Measurements from ENCODE around the gene FFAR3.
"Not testable (repeated sequence)": the region's sequence is repeated elsewhere in the genome, so short reads cannot be mapped to it uniquely, and the experiment has no call there.

Gene FFAR3

DNA sequence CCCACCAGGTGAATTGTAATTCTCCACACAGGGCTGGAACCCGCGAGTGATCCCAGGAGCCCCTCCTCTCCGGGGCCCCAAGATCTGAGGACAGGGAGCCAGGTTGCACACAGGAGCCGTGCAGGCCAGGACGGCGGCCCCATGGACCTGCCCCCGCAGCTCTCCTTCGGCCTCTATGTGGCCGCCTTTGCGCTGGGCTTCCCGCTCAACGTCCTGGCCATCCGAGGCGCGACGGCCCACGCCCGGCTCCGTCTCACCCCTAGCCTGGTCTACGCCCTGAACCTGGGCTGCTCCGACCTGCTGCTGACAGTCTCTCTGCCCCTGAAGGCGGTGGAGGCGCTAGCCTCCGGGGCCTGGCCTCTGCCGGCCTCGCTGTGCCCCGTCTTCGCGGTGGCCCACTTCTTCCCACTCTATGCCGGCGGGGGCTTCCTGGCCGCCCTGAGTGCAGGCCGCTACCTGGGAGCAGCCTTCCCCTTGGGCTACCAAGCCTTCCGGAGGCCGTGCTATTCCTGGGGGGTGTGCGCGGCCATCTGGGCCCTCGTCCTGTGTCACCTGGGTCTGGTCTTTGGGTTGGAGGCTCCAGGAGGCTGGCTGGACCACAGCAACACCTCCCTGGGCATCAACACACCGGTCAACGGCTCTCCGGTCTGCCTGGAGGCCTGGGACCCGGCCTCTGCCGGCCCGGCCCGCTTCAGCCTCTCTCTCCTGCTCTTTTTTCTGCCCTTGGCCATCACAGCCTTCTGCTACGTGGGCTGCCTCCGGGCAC lies 6.7 kb upstream of the FFAR3 start:
- DNase-seq = no peak

DNA sequence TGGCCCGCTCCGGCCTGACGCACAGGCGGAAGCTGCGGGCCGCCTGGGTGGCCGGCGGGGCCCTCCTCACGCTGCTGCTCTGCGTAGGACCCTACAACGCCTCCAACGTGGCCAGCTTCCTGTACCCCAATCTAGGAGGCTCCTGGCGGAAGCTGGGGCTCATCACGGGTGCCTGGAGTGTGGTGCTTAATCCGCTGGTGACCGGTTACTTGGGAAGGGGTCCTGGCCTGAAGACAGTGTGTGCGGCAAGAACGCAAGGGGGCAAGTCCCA lies 6.1 kb upstream of the FFAR3 start:
- no peak for DNase-seq

DNA sequence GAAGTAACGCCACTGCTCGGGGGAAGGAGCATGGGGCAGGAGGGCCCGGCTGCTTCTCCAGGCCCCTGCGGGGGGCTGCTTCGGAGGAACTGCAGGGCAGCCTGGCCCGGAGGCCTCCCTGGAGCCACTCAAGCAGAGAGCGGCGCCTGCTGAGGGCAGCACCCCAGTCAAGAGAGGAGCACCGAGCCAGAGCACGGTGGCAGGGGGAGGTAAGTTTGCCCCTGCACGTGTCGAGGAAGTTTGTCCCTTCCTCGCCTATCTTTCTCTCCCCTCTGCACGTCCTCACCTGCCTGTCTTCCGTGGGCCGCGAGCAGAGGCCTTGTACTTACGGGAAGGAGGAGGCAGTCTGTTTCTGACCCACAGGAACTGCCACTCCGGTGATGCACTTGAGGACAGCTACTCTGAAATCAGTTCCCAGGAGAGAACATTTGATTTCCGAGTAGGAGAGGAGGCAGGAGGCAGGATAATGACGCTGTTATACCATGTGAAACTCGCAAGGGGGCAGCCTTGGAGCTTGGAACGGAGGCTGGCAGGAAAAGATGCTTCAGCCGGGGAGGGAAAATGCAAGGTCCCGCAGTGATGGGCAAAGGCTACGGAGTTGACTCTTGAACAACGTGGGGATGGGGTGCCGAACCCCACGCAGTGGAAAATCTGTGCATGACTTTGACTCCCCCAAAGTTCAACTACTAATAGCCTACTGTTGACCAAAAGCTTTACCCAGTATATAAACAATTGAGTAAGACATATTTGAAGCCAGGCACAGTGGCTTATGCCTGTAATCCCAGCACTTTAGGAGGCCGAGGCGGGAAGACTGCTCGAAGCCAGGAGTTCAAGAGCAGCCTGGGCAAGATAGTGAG lies 5.6 kb upstream of the FFAR3 start:
- peak; percentile 49 for DNase-seq

DNA sequence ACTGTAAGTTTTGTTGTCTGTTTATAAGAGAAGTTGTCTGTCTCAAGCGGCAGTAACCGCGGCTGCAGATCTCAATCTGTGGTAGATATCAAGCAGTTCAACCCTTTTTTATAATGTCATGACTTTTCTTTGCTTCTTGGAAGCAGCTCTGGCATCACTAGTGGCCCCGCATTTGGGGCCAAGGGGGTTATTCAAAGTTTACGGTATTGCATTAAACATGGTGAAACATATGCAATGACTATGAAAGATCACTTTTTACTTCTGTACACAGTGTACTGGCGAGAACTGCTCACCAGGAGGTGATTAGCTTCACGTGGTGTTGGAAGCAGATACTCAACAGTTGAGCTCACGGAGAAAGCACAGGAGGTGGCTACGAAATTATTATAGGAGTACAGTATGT lies 4.6 kb upstream of the FFAR3 start:
- no peak for DNase-seq

DNA sequence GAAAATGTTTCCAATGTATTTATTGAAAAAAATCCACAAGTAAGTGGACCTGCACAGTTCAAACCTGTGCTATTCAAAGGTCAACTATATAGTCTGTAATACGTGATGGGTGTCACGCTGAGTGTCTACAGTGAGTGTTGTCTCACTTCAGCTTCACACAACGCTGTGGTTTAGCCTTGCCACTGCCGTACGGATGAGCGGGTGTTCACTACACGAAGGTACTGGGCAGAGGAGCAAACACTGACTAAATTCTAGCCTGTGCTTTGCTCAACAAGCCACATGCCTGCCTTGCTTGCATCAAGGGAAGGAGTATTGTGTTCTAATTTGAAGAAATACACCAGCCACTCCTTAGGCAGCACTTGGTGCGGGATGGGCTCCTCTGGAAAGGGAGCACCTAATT lies 3.4 kb upstream of the FFAR3 start:
- no peak for DNase-seq

DNA sequence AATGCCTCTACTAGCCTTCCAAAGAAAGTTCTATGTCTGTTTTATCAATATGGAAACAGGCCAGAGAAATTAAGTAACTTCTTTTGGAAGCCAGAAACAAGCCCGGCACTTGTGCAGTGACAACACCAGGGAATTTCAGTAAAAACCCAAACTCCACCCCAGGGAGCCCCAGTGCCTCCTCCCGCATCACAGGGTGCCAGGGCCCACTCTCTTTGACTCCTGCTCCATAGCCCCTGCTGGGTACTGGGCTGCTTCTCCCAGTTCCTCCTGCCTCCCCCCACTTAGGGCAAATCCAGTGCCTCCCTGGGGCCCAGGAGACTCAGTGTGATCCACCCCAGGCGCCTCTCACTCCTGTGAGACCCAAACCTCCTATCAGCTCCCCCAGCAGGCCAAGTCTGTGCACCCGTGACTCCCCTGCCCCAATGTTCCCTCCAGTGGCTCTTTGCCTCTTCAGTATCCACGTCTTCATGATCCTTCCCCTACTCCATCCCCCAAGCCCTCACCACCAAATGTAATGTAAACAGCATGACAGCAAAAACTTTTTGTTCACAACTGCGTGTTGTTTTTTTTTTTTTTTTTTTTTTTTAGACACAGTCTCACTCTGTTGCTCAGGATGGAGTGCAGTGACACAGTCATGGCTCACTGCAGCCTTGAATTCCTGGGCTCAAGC lies 2.3 kb upstream of the FFAR3 start:
- no peak for DNase-seq

DNA sequence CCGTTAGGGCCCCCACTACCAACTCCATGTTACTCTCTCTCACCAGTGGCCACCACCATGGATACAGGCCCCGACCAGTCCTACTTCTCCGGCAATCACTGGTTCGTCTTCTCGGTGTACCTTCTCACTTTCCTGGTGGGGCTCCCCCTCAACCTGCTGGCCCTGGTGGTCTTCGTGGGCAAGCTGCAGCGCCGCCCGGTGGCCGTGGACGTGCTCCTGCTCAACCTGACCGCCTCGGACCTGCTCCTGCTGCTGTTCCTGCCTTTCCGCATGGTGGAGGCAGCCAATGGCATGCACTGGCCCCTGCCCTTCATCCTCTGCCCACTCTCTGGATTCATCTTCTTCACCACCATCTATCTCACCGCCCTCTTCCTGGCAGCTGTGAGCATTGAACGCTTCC lies 574 bp downstream of the FFAR3 start:
- DNase-seq = not testable (repeated sequence)

DNA sequence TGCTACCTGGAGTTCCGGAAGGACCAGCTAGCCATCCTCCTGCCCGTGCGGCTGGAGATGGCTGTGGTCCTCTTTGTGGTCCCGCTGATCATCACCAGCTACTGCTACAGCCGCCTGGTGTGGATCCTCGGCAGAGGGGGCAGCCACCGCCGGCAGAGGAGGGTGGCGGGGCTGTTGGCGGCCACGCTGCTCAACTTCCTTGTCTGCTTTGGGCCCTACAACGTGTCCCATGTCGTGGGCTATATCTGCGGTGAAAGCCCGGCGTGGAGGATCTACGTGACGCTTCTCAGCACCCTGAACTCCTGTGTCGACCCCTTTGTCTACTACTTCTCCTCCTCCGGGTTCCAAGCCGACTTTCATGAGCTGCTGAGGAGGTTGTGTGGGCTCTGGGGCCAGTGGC lies 1.1 kb downstream of the FFAR3 start:
- not testable (repeated sequence) for DNase-seq

DNA sequence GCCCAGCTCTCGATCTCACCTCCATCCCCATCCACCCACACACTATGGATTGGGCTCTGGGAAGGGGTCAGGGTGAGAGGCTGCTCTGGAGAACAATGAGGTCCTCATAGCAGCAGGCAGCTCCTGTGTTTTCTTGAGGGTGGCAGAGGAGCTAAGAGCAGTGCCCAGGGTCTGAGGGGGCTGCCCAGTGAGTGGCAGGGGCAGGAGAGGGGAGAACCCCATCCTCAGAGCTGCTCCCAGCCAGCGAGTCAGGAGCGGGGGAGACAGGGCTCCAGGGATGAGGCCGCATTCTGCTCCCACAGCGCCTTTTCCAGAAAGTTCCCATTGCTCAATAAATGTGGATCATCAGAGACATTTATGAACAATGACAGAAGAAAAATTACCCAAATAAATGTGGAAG lies 1.8 kb downstream of the FFAR3 start:
- DNase-seq = not testable (repeated sequence)

DNA sequence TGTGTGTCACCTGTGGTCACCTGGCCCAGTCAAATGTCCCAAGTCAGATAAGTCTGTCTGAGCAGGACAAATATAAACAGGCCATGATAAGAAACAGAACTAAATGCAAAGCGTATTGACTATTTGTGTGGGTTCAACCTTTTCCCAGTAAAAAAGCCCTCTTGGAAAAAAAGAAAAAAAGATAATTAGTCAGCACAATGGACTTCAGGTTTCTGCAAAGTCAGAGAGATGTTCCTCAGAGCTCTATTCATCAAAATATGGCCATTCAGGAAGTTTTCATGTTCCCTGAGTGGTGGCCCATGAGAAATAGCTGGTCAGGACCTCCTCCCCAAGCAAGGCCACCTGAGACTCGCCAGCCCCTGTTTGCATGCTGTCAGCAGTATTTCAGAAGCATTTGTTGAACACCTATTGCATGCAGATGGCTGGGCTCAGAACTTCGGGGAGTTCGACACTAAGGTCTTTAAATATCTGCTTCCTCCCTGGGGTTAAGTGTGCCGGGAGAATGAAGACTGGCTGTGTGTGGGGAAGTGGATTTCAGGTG lies 2.7 kb downstream of the FFAR3 start:
- no peak for DNase-seq

DNA sequence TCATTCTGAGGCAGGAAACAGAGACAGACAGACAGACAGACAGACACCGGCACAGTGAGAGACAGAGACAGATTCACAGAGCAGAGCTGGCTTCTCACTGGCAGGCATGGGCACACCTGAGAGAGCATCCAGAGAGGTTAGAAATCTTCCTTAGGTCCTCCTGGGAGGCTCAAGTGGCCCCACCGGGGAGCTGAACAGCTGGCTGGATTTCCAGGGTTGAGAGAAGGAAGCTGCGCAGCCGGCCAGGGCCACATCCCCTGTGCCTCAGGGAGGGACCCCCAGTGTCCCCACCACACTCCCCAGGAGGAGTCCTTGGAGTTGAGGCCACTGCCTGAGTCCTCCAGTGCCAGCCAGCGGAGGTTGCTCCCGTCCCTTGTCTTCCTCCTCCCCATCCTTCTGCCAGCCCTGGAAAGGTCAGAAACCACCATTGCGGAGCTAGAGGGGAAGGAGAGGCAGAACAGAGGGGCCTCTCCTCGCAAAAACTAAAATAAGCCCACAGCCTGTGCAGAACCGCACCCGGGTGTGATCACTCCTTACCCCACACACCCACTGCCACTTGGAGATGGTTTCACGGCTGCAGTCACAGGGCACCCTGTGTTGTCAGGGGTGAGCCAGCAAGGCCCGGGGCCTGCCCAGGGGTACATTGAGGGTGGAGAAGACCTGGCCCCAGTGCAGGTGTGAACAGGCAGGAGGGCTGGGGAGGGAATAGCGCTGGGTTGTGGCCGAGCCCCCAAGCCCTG lies 4.2 kb downstream of the FFAR3 start:
- no peak for DNase-seq

DNA sequence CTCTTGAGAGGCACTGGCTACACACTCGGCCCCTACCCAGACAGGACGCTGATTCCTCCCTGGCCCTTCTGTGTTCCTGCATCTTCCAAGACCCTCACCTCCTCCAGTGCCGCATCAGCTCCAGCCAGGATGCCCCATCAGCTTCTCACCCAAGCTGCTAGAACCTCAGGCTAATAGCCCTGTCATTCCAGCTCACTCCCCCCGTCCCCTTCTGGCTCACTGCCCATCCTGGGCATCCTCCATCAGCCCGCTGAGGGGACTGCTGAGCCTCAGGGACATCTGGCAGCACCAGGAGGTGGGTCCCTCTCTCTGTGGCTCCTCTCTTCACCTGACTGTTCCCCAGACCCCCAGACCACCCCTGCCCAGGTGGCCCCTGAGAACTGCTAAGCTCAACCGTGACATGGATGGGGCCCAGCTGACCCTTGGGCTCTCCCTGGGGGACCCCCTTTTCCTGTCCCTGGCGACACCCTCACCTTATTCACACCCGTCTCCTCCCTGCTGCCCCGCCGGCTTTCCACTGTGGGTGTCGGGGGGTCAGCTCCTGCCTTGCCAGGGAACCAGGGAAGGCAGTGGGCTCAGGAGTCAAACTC lies 4.8 kb downstream of the FFAR3 start:
- no peak for DNase-seq

DNA sequence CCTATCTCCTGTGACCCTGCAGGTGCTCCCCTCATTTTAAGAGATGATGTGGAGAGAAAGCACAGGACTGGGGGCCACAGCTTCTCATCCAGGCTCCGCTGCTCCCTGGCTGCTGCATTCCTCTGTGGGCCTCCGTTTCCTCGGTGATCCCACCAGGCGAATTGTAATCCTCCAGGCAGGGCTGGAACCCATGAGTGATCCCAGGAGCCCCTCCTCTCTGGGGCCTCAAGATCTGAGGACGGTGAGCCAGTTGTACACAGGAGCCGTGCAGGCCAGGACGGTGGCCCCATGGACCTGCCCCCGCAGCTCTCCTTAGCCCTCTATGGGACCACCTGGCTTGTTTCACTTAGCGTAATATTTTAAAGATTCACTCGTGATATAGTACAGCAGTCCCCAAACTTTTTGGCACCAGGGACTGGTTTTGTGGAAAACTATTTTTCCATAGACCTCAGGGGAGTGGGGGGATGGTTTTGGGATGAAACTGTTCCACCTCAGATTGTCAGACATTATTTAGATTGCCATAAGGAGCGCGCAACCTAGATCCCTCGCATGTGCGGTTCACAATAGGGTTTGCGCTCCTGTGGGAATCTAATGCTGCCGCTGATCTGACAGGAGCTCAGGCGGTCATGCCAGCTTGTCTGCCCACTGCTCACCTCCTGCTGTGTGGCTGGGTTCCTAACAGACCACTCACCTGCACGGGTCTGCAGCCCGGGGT lies 5.6 kb downstream of the FFAR3 start:
- no peak for DNase-seq

DNA sequence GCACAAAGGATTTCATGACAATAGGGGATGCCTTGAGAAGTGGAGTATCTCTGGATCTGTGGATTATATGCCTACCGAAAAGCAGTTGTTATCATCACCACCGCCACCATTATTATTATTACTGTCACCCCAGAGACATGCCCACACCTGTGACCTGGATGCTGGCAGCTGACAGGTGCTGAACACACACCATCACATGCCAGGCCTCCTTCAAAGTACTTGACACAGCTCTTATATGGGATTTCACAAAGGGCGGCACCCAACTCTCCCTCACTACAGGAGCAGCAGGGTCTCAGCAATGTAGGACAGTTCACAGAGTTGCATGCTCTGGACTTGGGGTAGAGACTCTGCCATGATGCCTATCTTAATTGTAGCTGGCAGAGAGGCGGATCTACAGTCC lies 7.0 kb downstream of the FFAR3 start:
- DNase-seq = no peak

DNA sequence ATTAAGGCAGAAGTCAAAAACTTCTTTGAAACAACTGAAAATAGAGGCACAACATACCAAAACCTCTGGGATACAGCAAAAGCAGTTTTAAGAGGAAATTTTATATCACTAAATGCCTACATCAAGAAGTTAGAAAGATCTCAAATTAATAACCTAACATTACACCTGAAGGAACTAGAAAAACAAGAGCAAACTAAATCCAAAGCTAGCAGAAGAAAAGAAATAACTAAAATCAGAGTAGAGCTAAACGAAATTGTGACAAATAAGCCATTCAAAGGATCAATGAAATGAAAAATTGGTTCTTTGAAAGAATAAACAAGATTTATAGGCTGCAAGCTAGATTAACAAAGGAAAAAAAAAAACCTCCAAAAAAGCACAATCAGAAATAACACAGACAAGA lies 10.1 kb downstream of the FFAR3 start:
- DNase-seq = no peak

DNA sequence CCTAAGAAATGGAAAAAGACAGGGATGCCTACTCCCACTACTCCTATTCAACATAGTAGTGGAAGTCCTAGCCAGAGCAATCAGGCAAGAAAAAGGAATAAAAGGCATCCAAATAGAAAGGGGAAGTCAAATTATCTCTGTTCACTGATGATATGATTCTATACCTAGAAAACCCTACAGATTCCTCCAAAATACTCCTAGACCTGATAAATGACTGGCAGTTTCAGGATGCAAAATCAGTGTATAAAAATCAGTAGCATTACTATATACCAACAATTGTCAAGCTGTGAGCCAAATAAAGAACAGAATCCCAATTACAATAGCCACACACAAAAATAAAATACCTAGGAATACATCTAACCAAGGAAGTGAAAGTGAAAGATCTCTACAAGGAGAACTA lies 11.3 kb downstream of the FFAR3 start:
- no peak for DNase-seq

DNA sequence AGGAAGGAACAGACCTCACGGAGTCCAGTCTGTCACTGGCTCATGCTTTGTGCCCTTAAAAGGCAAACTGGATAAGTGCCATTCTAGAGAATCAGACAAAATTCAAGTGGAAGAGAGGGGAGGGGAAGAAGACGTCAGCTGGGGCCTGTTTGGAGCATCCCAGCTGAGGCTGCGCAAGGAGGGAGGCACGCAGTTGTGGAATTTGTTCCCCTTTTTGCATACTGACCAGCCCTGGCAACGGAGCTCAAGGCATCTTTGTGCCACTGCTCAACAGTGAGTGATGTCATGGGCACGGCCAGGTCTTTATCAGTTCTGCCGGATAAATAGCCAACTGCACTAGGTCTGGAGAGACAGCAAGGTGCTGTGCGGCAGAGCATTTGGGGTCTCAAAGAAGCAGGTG lies 12.5 kb downstream of the FFAR3 start, which contains the start of gene GPR42:
Gene GPR42, plus strand, starts transcription at position 347 of the 400 bp plus-strand sequence. CDS start 292 bp downstream, outside the sequence.
- DNase-seq = no peak

DNA sequence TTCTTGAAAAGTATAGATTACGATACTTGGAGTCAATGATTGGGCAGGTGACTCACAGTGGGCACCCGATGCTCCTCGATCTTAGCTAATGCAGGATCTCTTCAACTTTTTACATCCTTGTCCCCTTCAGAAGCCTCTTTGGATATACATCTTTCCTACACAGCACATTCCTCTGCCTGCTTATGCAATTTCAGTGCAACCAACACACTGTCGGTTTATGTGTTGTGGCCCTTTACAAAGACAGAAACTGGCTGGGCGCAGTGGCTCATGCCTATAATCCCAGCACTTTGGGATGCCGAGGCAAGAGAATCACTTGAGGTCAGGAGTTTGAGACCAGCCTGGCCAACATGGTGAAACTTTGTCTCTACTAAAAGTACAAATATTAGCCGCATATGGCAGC lies 15.2 kb downstream of the FFAR3 start:
- no peak for DNase-seq

DNA sequence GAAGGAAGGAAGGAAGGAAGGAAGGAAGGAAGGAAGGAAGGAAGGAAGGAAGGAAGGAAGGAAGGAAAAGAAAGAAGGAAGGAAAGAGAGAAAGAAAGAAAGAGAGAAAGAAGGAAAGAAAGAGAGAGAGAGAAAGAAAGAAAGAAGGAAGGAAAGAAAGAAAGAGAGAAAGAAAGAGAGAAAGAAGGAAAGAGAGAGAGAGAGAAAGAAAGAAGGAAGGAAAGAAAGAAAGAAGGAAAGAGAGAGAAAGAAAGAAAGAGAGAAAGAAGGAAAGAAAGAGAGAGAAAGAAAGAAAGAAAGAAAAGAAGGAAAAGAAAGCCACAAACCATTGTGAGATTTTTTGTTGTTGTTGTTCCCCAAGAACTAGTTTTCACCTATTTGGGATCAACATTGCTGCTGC lies 15.8 kb downstream of the FFAR3 start:
- DNase-seq = not testable (repeated sequence)

DNA sequence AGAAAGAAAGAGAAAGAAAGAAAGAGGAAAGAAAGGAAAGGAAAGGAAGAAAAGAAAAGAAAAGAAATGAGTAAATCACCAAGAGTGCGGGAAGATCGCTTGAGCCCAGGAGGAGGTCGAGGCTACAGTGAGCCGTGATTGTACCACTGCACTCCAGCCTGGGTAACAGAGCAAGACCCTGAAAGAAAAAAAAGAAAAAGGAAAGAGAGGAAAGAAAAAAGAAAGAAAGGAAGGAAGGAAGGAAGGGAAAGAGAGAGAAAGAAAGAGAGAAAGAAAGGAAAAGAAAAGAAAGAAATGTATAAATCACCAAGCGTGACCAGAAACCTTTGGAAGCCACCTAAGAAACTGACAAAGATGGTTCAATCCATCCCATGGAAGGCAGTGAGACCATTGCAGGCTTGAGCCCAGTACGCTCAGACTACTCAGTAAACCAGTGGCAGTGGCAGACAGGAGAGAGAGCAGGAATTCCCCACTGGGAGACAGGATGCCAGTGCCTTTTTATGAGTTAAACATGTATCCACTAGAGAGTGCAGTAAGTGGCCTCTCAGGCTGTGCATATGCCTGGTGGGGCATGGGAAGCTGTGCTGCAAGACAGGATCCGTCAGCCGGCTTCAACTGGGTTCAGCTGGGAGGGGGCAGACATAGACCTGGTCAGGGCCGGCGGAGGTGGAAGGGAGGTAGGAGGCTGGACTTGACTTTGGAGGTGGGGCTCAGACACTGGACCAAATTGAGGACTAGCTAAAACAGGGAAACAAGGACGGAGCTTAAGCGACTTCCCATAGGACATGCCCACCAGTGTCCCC lies 17.4 kb downstream of the FFAR3 start:
- DNase-seq = no peak

DNA sequence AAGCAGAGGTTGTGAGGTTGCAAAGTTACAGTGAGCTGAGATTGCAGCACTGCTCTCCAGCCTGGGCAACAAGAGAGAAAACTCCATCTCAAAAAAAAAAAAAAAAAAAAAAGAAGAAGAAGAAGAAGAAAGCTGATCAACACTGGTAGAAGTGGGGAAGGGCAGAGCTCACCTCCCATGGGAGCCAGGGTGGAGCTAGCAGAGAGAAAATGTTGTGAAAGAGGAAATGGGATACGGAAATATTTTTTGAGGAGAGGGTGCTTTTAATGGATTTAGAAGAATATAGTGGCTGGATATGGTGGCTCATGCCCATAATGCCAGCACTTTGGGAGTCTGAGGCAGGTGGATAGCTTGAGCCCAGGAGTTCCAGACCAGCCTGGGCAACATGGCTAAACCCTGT lies 19.4 kb downstream of the FFAR3 start:
- DNase-seq = no peak
